Body of pancreas (tissue), 4 donors: Measurements from ENCODE around the gene CFLAR.

Experiments
- POLR2A ChIP-seq, 3 donors: fragments of 450-650 bp; IDR thresholded peaks; one replicate each; pipeline ENCODE4 v1.6.1; 2016; ENCODE audit warnings: antibody characterized with exemption in 3 of 3, mild to moderate bottlenecking in 2 of 3
- TF ChIP-seq, protein P1 (sequence below), 7 experiments: fragments of 450-650 bp in 4 of 7; fragments of 200-600 bp in 3 of 7; sonication (generic) in 3 of 7; IDR thresholded peaks; one replicate each; pipeline ENCODE4 v1.5.1; 2016 to 2019; ENCODE audit warnings: antibody characterized with exemption in 7 of 7

DNA sequence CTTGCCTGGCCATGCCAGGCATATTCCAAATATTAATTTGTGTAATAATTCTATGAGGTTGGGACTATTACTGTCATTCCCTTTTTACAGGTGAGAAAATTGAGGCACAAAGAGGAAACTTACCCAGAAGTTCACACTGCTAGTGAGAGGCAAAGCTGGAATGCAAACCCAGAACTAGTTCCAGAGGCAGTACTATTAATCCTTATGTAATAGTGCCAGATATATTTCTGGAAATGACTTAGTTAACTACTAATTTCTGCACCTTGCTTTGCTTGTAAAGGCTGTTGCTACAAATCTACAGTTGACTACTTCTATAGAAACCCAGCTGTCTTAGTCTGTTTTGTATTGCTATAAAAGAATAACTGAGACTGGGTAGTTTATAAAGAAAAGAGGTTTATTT lies 5.3 kb upstream of the CFLAR start:
- no peak for TF ChIP-seq POLR2A (IDR thresholded peaks at IDR 0.05)
- TF ChIP-seq, protein P1, sequence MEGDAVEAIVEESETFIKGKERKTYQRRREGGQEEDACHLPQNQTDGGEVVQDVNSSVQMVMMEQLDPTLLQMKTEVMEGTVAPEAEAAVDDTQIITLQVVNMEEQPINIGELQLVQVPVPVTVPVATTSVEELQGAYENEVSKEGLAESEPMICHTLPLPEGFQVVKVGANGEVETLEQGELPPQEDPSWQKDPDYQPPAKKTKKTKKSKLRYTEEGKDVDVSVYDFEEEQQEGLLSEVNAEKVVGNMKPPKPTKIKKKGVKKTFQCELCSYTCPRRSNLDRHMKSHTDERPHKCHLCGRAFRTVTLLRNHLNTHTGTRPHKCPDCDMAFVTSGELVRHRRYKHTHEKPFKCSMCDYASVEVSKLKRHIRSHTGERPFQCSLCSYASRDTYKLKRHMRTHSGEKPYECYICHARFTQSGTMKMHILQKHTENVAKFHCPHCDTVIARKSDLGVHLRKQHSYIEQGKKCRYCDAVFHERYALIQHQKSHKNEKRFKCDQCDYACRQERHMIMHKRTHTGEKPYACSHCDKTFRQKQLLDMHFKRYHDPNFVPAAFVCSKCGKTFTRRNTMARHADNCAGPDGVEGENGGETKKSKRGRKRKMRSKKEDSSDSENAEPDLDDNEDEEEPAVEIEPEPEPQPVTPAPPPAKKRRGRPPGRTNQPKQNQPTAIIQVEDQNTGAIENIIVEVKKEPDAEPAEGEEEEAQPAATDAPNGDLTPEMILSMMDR (IDR thresholded peaks at IDR 0.05): no peak
